HepG2 (cell line): ENCODE data around the gene PTPN14. TPM values are rescaled to one million over a fixed set of nuclear protein-coding genes. Genes with fewer than 3 reads are reported as not detected.

ENCODE experiments used
- ATAC-seq: fragments of 200-7000 bp; cut with Tn5 transposase; 3 replicates; pipeline ENCODE4 v1.9.1; 2020; ENCODE audit warnings: mild to moderate bottlenecking, moderate library complexity
- BruUV-seq: library from RNA; stranded (reverse); fragments of 400-500 nt; replicated peaks from 2 replicates; lab custom pipeline; 2021; lab: Mats Ljungman, UMichigan
- CTCF ChIA-PET: fragments of 300-600 bp; formaldehyde crosslinking; extraction: SDS; loops from one replicate; lab custom pipeline; 2021; ENCODE audit warnings: low total read pairs, inconsistent platforms, low intra/inter-chr PET ratio; lab: Yijun Ruan, JAX
- POLR2A ChIA-PET: fragments of 350-600 bp; sonication (Branson Sonifier 250); formaldehyde crosslinking; loops from one replicate; lab custom pipeline; 2020; ENCODE audit warnings: antibody characterized with exemption, inconsistent platforms; lab: Yijun Ruan, JAX
- DNase-seq: peaks from one replicate; pipeline ENCODE4 v3.0.0-alpha.2; 2015; ENCODE audit warnings: low spot score
- FAIRE-seq: peaks from 3 replicates; lab custom pipeline; 2011; peaks lifted over from hg19 to GRCh38; lab: Jason Lieb, UNC
- H2AFZ ChIP-seq: one replicate; pipeline ENCODE4 v1.6.1; 2011; ENCODE audit warnings: low read length, inconsistent platforms
- H3K27ac ChIP-seq: fragments of 300-600 bp; 3 replicates; pipeline ENCODE4 v1.8.0; 2011; ENCODE audit warnings: mixed run types, mild to moderate bottlenecking, mixed read lengths, low read length, inconsistent platforms; ENCODE audit not compliant: insufficient read depth; ENCODE audit errors: extremely low read length
- H3K27me3 ChIP-seq, 2 experiments: fragments of 200-600 bp in 1 of 2; 2 replicates in 1 of 2; 3 replicates in 1 of 2; pipeline versions ENCODE4 v1.6.0 to v1.8.0; 2011; ENCODE audit warnings: low read length in 2 of 2, mild to moderate bottlenecking in 2 of 2, moderate library complexity in 2 of 2, inconsistent platforms in 1 of 2; ENCODE audit not compliant: insufficient read depth in 2 of 2, control insufficient read depth in 1 of 2
- H3K36me3 ChIP-seq, 2 experiments: fragments of 200-600 bp in 1 of 2; replicated peaks in 1 of 2; 2 replicates in 1 of 2; 3 replicates in 1 of 2; pipeline versions ENCODE4 v1.5.1 to v1.8.0; 2011; ENCODE audit warnings: low read length in 2 of 2, inconsistent platforms in 1 of 2; ENCODE audit not compliant: insufficient read depth in 2 of 2, control insufficient read depth in 1 of 2
- H3K4me1 ChIP-seq: 2 replicates; pipeline ENCODE4 v1.5.1; 2012; ENCODE audit warnings: low read length, inconsistent platforms; ENCODE audit not compliant: insufficient read depth
- H3K4me2 ChIP-seq: 2 replicates; pipeline ENCODE4 v1.6.0; 2011; ENCODE audit warnings: low read depth, low read length, inconsistent platforms
- H3K4me3 ChIP-seq, 3 experiments: fragments of 200-600 bp in 1 of 3; sonication (generic), shearing (Covaris generic) in 1 of 3; replicated peaks in 1 of 3; 2 replicates each; pipeline ENCODE4 v1.5.1; 2011 to 2016; ENCODE audit warnings: low read length in 3 of 3, inconsistent platforms in 2 of 3, low read depth in 2 of 3, mild to moderate bottlenecking in 2 of 3, control low read depth in 1 of 3, mixed read lengths in 1 of 3; ENCODE audit not compliant: insufficient read depth in 1 of 3
- H3K79me2 ChIP-seq: one replicate; pipeline ENCODE4 v1.6.1; 2011; ENCODE audit warnings: low read length, inconsistent platforms; ENCODE audit not compliant: insufficient read depth
- H3K9ac ChIP-seq: 2 replicates; pipeline ENCODE4 v1.6.0; 2011; ENCODE audit warnings: mild to moderate bottlenecking, low read depth, low read length, inconsistent platforms; ENCODE audit not compliant: insufficient read depth
- H3K9me3 ChIP-seq: 2 replicates; pipeline ENCODE4 v1.5.1; 2012; ENCODE audit warnings: mild to moderate bottlenecking, low read length
- H4K20me1 ChIP-seq: 2 replicates; pipeline ENCODE4 v1.6.0; 2011; ENCODE audit warnings: inconsistent platforms, mild to moderate bottlenecking, low read length, moderate library complexity; ENCODE audit not compliant: insufficient read depth
- ATF1 ChIP-seq: IDR thresholded peaks from 2 replicates; pipeline ENCODE4 v1.6.1; 2016; ENCODE audit warnings: mild to moderate bottlenecking, control low read depth
- HOXA5 ChIP-seq: sonication (generic); formaldehyde crosslinking; IDR thresholded peaks from 2 replicates; pipeline ENCODE4 v1.4.0; 2020; ENCODE audit warnings: missing genetic modification reagents
- MIER3 ChIP-seq: IDR thresholded peaks from 2 replicates; pipeline ENCODE4 v1.6.1; 2016; ENCODE audit warnings: missing compliant biosample characterization, borderline replicate concordance
- MZF1 ChIP-seq: sonication (generic); formaldehyde crosslinking; IDR thresholded peaks from 2 replicates; pipeline ENCODE4 v1.8.1; 2023; ENCODE audit warnings: mild to moderate bottlenecking, missing genetic modification reagents, borderline replicate concordance
- RARG ChIP-seq: sonication (generic); formaldehyde crosslinking; IDR thresholded peaks from 2 replicates; pipeline ENCODE4 v1.4.0; 2020; ENCODE audit warnings: low read depth, mild to moderate bottlenecking, missing genetic modification reagents
- ZNF75D ChIP-seq: sonication (generic); formaldehyde crosslinking; IDR thresholded peaks from 2 replicates; pipeline ENCODE4 v1.8.1; 2023; ENCODE audit warnings: missing genetic modification reagents, mild to moderate bottlenecking, borderline replicate concordance
- WGBS: methylation state at CpG from one replicate; pipeline ENCODE4 v1.1.6; 2017; ENCODE audit warnings: low lambda C conversion rate; 5-methylcytosine and 5-hydroxymethylcytosine counted together
- in situ Hi-C: cut with HindIII; loops from 2 replicates; pipeline ENCODE4 v1.10.0; 2017; ENCODE audit warnings: low pct_unique_long_range_greater_than_20kb; ENCODE audit not compliant: extremely low pct_ligation_motif_present
- intact Hi-C: fragments of 100-400 bp; cut with micrococcal nuclease; formaldehyde crosslinking; loops from one replicate; pipeline ENCODE4 v1.10.0; 2022; ENCODE audit not compliant: unreplicated experiment
- polyA plus RNA-seq, 8 experiments: library from polyadenylated mRNA; depleted of rRNA in 3 of 8; stranded (reverse) in 7 of 8; unstranded in 1 of 8; fragments of >200 nt; fragmentation: Illumina TruSeq in 4 of 8; extraction: Trizol in 4 of 8; gene quantifications; 2 replicates each; pipeline versions ENCODE4 v1.2.1 to v1.2.3, GENCODE V29; 2011 to 2016; ENCODE audit warnings: low read depth in 4 of 8, missing spikeins in 1 of 8, mixed read lengths in 1 of 8; ENCODE audit not compliant: insufficient read depth in 1 of 8
- total RNA-seq, 5 experiments: library from RNA; depleted of rRNA; stranded (reverse); fragments of >200 nt; fragmentation: Illumina TruSeq; extraction: Trizol; gene quantifications; 2 replicates each; pipeline ENCODE4 v1.2.3, GENCODE V29; 2016; ENCODE audit warnings: low read depth in 1 of 5
- TF ChIP-seq, protein P1 (sequence below): sonication (generic); formaldehyde crosslinking; IDR thresholded peaks from 2 replicates; pipeline ENCODE4 v1.4.0; 2020; ENCODE audit warnings: mild to moderate bottlenecking, missing genetic modification reagents
- TF ChIP-seq, protein P2 (sequence below): sonication (generic); formaldehyde crosslinking; IDR thresholded peaks from 2 replicates; pipeline ENCODE4 v1.5.0; 2020; ENCODE audit warnings: missing genetic modification reagents, mild to moderate bottlenecking, borderline replicate concordance
- TF ChIP-seq, protein P3 (sequence below): sonication (generic); formaldehyde crosslinking; IDR thresholded peaks from 2 replicates; pipeline ENCODE4 v1.4.0; 2020; ENCODE audit warnings: missing genetic modification reagents
- TF ChIP-seq, protein P4 (sequence below): sonication (generic); formaldehyde crosslinking; IDR thresholded peaks from 2 replicates; pipeline ENCODE4 v1.4.0; 2020; ENCODE audit warnings: missing genetic modification reagents

PTPN14 gene
- total and polyA plus RNA-seq, 2 of the 13 experiments (the other 11 are each of a cell fraction or from before 2014, with no cell fraction given) = 3.9 to 4.7 TPM

DNA sequence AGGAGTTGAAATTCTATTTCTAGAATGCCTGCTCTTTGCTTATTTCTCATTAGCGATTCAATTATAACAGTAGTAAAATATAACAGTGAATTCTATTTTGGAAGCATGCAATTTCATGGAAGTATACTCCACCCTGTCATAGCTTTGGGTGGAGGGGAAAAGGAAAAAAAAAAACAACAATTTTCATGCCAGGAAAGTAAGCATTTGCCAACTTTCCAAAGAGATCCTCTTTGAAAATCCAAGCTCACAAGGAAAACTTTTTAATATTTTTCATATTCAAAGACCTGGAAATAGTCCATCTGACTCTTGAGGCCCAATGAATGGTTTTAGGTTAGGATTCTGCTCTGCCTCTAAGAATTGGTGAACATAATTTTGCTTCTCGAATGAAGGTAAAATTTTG is 134.5 kb downstream of the PTPN14 start:
- no peak for ATAC-seq
- TF ChIP-seq MZF1 (CRISPR knock-in tag) (no peak), MIER3 (CRISPR knock-in tag) (no peak), ATF1 (no peak)
- TF ChIP-seq, all 625 proteins: peak for 0
- Histone ChIP-seq H3K27ac (no peak overlapping the region), H3K79me2 (no peaks in the 10 kb centered on the region), H3K9ac (no peak overlapping the region), H3K9me3 (no peaks in the 10 kb centered on the region), H3K36me3 (no peaks in the 10 kb centered on the region), H3K4me3 (no peak overlapping the region), H3K4me2 (no peak overlapping the region), H4K20me1 (no peaks in the 10 kb centered on the region; the same call in 1 of the 2 replicates), H3K27me3 (no peaks in the 10 kb centered on the region), H3K4me1 (peaks cover 14% of the 10 kb centered on the region), H2AFZ (no peak overlapping the region)
- in situ Hi-C loops (no loop called here), intact Hi-C loops (no loop called here)
- FAIRE-seq (no peak), DNase-seq (no peak)
- no TSS peak for BruUV-seq
- CTCF ChIA-PET = no interaction called here
- POLR2A ChIA-PET = no interaction called here
- 94% methylated on average over 2 of the region's 2 CpGs for WGBS

DNA sequence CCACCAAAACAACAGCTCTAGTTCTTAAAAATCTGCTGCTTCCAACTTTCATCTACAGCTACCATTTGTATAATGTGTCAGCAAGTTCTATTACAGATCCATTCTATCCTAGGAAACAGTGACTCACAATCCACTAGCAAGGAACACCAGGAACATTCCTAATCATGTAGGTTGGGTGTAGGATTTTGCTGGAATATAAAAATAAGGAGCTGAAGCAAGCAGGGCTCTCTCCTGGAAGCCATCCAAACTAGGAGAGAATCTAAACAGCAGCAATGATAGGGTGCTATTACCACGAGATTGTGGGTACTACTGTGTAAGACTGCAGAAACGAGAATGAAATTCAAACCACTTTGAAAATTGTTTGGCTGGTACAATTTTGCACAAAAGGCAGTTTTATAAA is 135.0 kb downstream of the PTPN14 start:
- ChIA-PET POLR2A (no interaction called here), CTCF (no interaction called here)
- DNase-seq = no peak
- Histone ChIP-seq H4K20me1 (no peaks in the 10 kb centered on the region; the same call in 1 of the 2 replicates), H3K4me3 (no peak overlapping the region), H3K9me3 (no peaks in the 10 kb centered on the region), H3K4me1 (peaks cover 14% of the 10 kb centered on the region), H3K9ac (no peak overlapping the region), H3K27ac (no peak overlapping the region), H3K4me2 (no peak overlapping the region), H2AFZ (no peak overlapping the region), H3K79me2 (no peaks in the 10 kb centered on the region), H3K36me3 (no peaks in the 10 kb centered on the region), H3K27me3 (no peaks in the 10 kb centered on the region)
- WGBS = 92% methylated on average over 2 of the region's 2 CpGs
- ATAC-seq = no peak
- FAIRE-seq = no peak
- intact Hi-C loops (no loop called here), in situ Hi-C loops (no loop called here)
- no TSS peak for BruUV-seq
- TF ChIP-seq RARG (CRISPR knock-in tag) (no peak), HOXA5 (no peak), ZNF75D (no peak)
- TF ChIP-seq, protein P1, sequence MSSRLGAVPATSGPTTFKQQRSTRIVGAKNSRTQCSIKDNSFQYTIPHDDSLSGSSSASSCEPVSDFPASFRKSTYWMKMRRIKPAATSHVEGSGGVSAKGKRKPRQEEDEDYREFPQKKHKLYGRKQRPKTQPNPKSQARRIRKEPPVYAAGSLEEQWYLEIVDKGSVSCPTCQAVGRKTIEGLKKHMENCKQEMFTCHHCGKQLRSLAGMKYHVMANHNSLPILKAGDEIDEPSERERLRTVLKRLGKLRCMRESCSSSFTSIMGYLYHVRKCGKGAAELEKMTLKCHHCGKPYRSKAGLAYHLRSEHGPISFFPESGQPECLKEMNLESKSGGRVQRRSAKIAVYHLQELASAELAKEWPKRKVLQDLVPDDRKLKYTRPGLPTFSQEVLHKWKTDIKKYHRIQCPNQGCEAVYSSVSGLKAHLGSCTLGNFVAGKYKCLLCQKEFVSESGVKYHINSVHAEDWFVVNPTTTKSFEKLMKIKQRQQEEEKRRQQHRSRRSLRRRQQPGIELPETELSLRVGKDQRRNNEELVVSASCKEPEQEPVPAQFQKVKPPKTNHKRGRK (CRISPR knock-in tag) = no peak
- TF ChIP-seq, protein P2, sequence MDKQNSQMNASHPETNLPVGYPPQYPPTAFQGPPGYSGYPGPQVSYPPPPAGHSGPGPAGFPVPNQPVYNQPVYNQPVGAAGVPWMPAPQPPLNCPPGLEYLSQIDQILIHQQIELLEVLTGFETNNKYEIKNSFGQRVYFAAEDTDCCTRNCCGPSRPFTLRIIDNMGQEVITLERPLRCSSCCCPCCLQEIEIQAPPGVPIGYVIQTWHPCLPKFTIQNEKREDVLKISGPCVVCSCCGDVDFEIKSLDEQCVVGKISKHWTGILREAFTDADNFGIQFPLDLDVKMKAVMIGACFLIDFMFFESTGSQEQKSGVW (CRISPR knock-in tag) = no peak
- TF ChIP-seq, protein P3, sequence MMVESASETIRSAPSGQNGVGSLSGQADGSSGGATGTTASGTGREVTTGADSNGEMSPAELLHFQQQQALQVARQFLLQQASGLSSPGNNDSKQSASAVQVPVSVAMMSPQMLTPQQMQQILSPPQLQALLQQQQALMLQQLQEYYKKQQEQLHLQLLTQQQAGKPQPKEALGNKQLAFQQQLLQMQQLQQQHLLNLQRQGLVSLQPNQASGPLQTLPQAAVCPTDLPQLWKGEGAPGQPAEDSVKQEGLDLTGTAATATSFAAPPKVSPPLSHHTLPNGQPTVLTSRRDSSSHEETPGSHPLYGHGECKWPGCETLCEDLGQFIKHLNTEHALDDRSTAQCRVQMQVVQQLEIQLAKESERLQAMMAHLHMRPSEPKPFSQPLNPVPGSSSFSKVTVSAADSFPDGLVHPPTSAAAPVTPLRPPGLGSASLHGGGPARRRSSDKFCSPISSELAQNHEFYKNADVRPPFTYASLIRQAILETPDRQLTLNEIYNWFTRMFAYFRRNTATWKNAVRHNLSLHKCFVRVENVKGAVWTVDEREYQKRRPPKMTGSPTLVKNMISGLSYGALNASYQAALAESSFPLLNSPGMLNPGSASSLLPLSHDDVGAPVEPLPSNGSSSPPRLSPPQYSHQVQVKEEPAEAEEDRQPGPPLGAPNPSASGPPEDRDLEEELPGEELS (CRISPR knock-in tag) = no peak
- TF ChIP-seq, protein P4, sequence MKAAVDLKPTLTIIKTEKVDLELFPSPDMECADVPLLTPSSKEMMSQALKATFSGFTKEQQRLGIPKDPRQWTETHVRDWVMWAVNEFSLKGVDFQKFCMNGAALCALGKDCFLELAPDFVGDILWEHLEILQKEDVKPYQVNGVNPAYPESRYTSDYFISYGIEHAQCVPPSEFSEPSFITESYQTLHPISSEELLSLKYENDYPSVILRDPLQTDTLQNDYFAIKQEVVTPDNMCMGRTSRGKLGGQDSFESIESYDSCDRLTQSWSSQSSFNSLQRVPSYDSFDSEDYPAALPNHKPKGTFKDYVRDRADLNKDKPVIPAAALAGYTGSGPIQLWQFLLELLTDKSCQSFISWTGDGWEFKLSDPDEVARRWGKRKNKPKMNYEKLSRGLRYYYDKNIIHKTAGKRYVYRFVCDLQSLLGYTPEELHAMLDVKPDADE = no peak
